VCaP (cell line): ENCODE measurements around the gene C20orf173.
"Not testable (repeated sequence)": the region's sequence is repeated elsewhere in the genome, so short reads cannot be mapped to it uniquely, and the experiment has no call there.

Source experiments
- H3K27ac ChIP-seq: fragments of 450-650 bp; 2 replicates; pipeline ENCODE4 v1.5.1; 2017
- TF ChIP-seq, protein P1 (sequence below): fragments of 450-650 bp; conservative IDR thresholded peaks from 2 replicates; pipeline ENCODE4 v1.5.1; 2017; ENCODE audit warnings: mild to moderate bottlenecking, moderate library complexity

C20orf173 gene

DNA sequence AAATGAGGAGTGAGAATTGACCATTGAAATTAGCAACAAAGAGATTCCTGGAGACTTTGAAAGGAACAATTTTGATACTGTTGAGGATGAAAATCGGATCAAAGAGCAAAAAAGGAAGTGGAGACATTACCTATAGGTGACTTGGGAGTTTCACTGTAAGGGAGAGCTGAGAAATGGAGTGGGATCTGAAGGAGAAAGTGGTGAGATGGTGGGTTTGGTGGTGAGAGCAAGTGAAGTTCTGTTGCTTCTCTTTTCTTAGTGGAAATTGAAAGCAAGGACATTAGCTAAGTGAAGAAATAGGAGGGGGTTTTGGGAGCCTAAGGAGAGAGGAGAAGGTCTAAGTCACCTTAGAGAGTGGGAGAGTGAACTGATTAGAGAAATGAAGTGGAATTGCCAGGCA, 16.7 kb upstream of the C20orf173 start:
- no peak overlapping the region for H3K27ac ChIP-seq
- TF ChIP-seq, protein P1, sequence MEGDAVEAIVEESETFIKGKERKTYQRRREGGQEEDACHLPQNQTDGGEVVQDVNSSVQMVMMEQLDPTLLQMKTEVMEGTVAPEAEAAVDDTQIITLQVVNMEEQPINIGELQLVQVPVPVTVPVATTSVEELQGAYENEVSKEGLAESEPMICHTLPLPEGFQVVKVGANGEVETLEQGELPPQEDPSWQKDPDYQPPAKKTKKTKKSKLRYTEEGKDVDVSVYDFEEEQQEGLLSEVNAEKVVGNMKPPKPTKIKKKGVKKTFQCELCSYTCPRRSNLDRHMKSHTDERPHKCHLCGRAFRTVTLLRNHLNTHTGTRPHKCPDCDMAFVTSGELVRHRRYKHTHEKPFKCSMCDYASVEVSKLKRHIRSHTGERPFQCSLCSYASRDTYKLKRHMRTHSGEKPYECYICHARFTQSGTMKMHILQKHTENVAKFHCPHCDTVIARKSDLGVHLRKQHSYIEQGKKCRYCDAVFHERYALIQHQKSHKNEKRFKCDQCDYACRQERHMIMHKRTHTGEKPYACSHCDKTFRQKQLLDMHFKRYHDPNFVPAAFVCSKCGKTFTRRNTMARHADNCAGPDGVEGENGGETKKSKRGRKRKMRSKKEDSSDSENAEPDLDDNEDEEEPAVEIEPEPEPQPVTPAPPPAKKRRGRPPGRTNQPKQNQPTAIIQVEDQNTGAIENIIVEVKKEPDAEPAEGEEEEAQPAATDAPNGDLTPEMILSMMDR = no peak

GRCh38 chr20:35544941-35545340, 15.5 kb upstream of the C20orf173 start:
- H3K27ac ChIP-seq = not testable (repeated sequence)

DNA sequence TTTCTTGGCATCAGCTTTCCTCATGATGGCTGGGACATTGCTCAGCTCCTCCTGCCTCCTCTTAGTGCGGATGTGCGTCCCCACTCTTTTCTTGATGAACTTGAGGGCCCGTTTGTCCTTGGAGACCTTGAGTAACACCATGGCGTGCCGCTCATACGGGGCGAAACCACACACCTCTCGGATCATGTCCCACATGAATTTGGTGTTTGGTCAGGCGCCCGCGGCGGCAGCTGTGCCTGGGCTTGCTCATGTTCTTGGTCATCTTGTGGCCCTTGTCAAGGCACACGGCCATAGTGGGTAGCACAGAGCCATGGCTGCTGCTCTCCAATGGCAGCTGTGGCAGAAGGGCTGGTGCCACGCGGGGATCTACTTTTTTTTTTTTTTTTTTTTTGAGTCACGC, 15.0 kb upstream of the C20orf173 start:
- H3K27ac ChIP-seq = no peak overlapping the region
- TF ChIP-seq, protein P1 = no peak

- TF ChIP-seq, protein P1 = no peak
- peak overlapping the region; percentile 79; the same call in 1 of the 2 replicates for H3K27ac ChIP-seq
Measured at GRCh38 chr20:35542990-35543389, 13.5 kb upstream of the C20orf173 start.

GRCh38 chr20:35541783-35542662, 12.6 kb upstream of the C20orf173 start, which contains the start of gene ERGIC3:
Gene ERGIC3 (plus strand): TSS chr20:35542078. CDS start chr20:35542098, 20 bp downstream.
- TF ChIP-seq, protein P1 = no peak
- peak within 1 kb of the TSS; percentile 79 for H3K27ac ChIP-seq

DNA sequence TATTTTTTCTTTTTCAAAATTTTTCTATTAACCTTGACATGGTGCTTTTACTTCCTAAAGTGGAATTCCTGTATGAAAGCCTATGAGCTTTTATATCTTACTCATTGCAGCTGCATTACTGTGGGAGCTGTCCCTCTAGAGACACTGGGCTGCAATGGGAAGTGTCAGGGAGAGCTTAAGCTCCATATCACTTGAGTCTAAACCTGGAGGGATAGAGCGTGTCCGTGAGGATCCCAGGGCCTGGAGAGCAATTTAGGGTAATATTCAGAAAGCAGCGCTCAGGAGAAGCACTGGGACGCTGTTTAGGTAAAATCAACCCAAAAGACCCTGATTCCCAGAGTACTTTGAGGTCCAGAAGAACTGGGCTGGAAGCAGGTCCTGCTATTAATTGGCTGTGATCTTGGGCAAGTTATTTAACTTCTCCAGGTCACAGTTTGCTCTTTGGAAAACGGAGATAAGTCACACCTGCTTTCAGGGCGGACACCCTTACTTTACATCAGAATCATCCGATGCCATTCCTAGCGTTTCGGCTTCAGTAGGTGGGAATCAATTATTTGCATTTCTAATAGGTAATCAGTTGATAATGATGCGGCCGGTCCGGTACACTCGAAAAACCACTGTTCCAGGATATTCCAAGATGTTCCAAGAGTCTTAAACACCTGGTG, 11.8 kb upstream of the C20orf173 start:
- TF ChIP-seq, protein P1 = no peak
- peak overlapping the region; percentile 79 for H3K27ac ChIP-seq

GRCh38 chr20:35539756-35540212, 10.3 kb upstream of the C20orf173 start:
- H3K27ac ChIP-seq = no peak overlapping the region
- TF ChIP-seq, protein P1 = no peak
